Measurements from ENCODE around the gene FUS. TPM values are rescaled to one million over a fixed set of nuclear protein-coding genes. Genes with fewer than 3 reads are reported as not detected.

The FUS gene
- total and polyA plus RNA-seq, 2 experiments from 2014 or later: 247 to 528 TPM

DNA sequence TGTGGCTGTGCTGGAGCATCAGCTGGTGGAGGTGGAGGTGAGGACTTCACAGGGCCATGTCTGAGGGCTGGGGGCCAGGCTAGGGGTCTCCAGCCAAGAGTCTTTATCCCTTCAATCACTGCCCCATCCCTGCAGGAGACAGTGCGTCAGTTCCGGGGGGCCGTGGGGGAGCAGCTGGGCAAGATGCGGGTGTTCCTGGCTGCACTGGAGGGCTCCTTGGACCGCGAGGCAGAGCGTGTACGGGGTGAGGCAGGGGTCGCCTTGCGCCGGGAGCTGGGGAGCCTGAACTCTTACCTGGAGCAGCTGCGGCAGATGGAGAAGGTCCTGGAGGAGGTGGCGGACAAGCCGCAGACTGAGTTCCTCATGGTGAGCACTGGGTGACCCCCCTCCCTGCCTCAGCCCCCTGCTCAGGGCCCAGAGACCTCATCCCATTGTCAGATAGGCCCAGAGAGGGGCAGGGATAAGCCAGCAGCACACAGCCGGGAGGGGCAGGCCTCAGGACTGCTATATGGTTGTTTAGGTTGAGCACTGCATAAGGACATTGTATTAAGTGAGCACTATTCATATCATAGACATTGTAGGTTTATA, 39.3 kb downstream of the FUS start:
- peaks cover 31% of the 10 kb centered on the region for H3K27me3 ChIP-seq (ENCODE audit: insufficient read depth)
- H3K36me3 ChIP-seq (ENCODE audit: insufficient read depth): no peaks in the 10 kb centered on the region
- H3K9me3 Mint-ChIP-seq: no peaks in the 10 kb centered on the region; the same call in 1 of the 3 replicates

More for the DNA sequence above, 39.3 kb downstream of the FUS start:
- Histone ChIP-seq H3K27ac (ENCODE audit: low read depth) (no peak overlapping the region), H3F3A (replicated peaks; ENCODE audit: low read depth) (no peaks in the 10 kb centered on the region), H4K20me1 (replicated peaks; ENCODE audit: insufficient read depth) (no peaks in the 10 kb centered on the region), H3K4me1 (ENCODE audit: insufficient read depth) (peaks cover 11% of the 10 kb centered on the region), H2AFZ (no peak overlapping the region), H3K4me3 (no peak overlapping the region), H3K4me2 (no peak overlapping the region), H3K79me2 (replicated peaks; ENCODE audit: insufficient read depth) (no peaks in the 10 kb centered on the region), H3K9me2 (ENCODE audit: insufficient read depth) (no peaks in the 10 kb centered on the region)
- DNase-seq (ENCODE audit: low spot score): no peak
- Mint-ChIP-seq H3K36me3 (ENCODE audit: low read depth) (no peaks in the 10 kb centered on the region), H3K27me3 (ENCODE audit: insufficient read depth, low read depth, poor library complexity) (peaks cover 41% of the 10 kb centered on the region), H3K27ac (no peak overlapping the region), H3K4me3 (no peak overlapping the region), H3K4me1 (peaks cover 17% of the 10 kb centered on the region; the same call in 2 of the 3 replicates)
- TF ChIP-seq CTCF (conservative IDR thresholded peaks at IDR 0.05; ENCODE audit: low read depth in 2 of 2) (no peak), NANOG (IDR thresholded peaks at IDR 0.05; ENCODE audit: borderline replicate concordance) (no peak), POLR2AphosphoS5 (IDR thresholded peaks at IDR 0.05; ENCODE audit: low read depth) (no peak), CREB1 (CRISPR knock-in tag; IDR thresholded peaks at IDR 0.05; ENCODE audit: low read depth) (no peak), EZH2 (IDR thresholded peaks at IDR 0.05; ENCODE audit: low read depth, unreplicated experiment) (no peak), ZNF331 (CRISPR knock-in tag; IDR thresholded peaks at IDR 0.05; ENCODE audit: low read depth) (no peak), REST (IDR thresholded peaks at IDR 0.05; ENCODE audit: unreplicated experiment) (no peak)
- TF ChIP-seq, protein P1, sequence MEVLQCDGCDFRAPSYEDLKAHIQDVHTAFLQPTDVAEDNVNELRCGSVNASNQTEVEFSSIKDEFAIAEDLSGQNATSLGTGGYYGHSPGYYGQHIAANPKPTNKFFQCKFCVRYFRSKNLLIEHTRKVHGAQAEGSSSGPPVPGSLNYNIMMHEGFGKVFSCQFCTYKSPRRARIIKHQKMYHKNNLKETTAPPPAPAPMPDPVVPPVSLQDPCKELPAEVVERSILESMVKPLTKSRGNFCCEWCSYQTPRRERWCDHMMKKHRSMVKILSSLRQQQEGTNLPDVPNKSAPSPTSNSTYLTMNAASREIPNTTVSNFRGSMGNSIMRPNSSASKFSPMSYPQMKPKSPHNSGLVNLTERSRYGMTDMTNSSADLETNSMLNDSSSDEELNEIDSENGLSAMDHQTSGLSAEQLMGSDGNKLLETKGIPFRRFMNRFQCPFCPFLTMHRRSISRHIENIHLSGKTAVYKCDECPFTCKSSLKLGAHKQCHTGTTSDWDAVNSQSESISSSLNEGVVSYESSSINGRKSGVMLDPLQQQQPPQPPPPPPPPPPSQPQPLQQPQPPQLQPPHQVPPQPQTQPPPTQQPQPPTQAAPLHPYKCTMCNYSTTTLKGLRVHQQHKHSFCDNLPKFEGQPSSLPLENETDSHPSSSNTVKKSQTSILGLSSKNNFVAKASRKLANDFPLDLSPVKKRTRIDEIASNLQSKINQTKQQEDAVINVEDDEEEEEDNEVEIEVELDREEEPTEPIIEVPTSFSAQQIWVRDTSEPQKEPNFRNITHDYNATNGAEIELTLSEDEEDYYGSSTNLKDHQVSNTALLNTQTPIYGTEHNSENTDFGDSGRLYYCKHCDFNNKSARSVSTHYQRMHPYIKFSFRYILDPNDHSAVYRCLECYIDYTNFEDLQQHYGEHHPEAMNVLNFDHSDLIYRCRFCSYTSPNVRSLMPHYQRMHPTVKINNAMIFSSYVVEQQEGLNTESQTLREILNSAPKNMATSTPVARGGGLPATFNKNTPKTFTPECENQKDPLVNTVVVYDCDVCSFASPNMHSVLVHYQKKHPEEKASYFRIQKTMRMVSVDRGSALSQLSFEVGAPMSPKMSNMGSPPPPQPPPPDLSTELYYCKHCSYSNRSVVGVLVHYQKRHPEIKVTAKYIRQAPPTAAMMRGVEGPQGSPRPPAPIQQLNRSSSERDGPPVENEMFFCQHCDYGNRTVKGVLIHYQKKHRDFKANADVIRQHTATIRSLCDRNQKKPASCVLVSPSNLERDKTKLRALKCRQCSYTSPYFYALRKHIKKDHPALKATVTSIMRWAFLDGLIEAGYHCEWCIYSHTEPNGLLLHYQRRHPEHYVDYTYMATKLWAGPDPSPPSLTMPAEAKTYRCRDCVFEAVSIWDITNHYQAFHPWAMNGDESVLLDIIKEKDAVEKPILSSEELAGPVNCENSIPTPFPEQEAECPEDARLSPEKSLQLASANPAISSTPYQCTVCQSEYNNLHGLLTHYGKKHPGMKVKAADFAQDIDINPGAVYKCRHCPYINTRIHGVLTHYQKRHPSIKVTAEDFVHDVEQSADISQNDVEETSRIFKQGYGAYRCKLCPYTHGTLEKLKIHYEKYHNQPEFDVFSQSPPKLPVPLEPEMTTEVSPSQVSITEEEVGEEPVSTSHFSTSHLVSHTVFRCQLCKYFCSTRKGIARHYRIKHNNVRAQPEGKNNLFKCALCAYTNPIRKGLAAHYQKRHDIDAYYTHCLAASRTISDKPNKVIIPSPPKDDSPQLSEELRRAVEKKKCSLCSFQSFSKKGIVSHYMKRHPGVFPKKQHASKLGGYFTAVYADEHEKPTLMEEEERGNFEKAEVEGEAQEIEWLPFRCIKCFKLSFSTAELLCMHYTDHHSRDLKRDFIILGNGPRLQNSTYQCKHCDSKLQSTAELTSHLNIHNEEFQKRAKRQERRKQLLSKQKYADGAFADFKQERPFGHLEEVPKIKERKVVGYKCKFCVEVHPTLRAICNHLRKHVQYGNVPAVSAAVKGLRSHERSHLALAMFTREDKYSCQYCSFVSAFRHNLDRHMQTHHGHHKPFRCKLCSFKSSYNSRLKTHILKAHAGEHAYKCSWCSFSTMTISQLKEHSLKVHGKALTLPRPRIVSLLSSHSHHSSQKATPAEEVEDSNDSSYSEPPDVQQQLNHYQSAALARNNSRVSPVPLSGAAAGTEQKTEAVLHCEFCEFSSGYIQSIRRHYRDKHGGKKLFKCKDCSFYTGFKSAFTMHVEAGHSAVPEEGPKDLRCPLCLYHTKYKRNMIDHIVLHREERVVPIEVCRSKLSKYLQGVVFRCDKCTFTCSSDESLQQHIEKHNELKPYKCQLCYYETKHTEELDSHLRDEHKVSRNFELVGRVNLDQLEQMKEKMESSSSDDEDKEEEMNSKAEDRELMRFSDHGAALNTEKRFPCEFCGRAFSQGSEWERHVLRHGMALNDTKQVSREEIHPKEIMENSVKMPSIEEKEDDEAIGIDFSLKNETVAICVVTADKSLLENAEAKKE (CRISPR knock-in tag; IDR thresholded peaks at IDR 0.05): no peak
- no peak for ATAC-seq
